ENCODE results near the gene RAP2B. TPM values are rescaled to one million over a fixed set of nuclear protein-coding genes. Genes with fewer than 3 reads are reported as not detected.

RAP2B gene
- total RNA-seq, 4 donors from 2014 or later = 1.5 to 2.0 (median 1.7) TPM

DNA sequence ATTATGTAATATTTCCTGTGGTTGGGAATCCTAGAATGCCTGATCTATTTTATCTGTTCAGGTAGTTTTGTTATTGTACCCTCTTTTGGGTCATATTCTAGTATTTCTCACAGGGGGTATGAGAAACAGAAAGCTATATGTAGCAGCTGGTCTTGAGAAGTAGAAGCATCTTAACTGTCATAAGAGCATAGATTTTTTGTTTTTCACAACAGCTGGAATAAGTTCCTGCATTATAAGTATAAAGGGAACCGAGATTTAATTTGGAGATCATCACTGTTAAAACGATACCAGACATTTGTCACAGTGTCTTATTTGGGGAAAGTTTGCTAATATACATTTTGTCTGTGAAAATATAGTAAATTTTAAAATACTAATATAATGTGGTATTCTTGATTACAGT, 4.8 kb downstream of the RAP2B start:
- Histone ChIP-seq H3K27ac (no peak overlapping the region), H3K27me3 (no peaks in the 10 kb centered on the region), H3K36me3 (no peaks in the 10 kb centered on the region), H3K9me3 (no peaks in the 10 kb centered on the region), H3K4me1 (peaks cover 19% of the 10 kb centered on the region in 2 donors), H3K4me3 (no peak overlapping the region)
- TF ChIP-seq, protein P1, sequence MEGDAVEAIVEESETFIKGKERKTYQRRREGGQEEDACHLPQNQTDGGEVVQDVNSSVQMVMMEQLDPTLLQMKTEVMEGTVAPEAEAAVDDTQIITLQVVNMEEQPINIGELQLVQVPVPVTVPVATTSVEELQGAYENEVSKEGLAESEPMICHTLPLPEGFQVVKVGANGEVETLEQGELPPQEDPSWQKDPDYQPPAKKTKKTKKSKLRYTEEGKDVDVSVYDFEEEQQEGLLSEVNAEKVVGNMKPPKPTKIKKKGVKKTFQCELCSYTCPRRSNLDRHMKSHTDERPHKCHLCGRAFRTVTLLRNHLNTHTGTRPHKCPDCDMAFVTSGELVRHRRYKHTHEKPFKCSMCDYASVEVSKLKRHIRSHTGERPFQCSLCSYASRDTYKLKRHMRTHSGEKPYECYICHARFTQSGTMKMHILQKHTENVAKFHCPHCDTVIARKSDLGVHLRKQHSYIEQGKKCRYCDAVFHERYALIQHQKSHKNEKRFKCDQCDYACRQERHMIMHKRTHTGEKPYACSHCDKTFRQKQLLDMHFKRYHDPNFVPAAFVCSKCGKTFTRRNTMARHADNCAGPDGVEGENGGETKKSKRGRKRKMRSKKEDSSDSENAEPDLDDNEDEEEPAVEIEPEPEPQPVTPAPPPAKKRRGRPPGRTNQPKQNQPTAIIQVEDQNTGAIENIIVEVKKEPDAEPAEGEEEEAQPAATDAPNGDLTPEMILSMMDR (IDR thresholded peaks at IDR 0.05 in 4 of 5, conservative IDR thresholded peaks at IDR 0.05 in 1 of 5) = no peak
- no peak for TF ChIP-seq POLR2A (IDR thresholded peaks at IDR 0.05)
- intact Hi-C loops (cut with DNase I; ENCODE audit: low total_unique reads) = loop anchor here (10.0 kb wide), 1 partner anchor 1158 kb away; the partner anchor contains the start of gene DHX36
- in situ Hi-C loops (cut with MboI; ENCODE audit: low sequenced_read_pairs in 4 of 4) = no loop called here
- ATAC-seq = no peak
- no peak for DNase-seq

DNA sequence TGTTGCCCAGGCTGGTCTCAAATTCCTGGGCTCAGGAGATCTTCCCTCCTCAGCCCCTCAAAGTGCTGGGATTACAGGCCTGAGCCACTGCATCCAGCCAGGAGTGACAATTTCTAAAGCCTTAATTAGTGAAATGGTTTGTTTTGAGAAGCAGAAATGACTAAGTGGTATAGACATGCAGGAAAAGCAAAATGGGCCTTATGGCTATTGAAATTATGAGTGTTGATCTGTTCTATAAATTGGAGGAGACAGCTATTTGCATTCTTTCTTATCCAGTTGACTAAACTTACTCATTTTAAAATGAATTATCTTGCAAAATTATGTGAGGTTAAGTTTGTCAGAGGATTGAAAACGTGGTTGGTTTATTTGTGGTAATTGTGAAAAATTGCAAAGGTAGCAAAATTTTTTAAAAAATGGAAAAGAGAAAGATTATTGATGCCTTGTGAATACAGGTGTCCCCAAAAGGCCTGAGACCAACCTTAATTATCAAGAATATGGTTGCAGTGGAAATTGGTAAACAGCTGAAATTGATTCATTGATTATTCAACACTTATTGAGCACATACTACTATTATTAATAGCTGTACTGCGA, 7.9 kb downstream of the RAP2B start:
- Histone ChIP-seq H3K27ac (no peak overlapping the region), H3K27me3 (no peaks in the 10 kb centered on the region), H3K36me3 (no peaks in the 10 kb centered on the region), H3K4me1 (peaks cover 4 to 5% of the 10 kb centered on the region in 2 donors), H3K9me3 (no peaks in the 10 kb centered on the region), H3K4me3 (no peak overlapping the region)
- DNase-seq (no peak), ATAC-seq (no peak)
- TF ChIP-seq, protein P1 (IDR thresholded peaks at IDR 0.05 in 4 of 5, conservative IDR thresholded peaks at IDR 0.05 in 1 of 5) = no peak
- no peak for TF ChIP-seq POLR2A (IDR thresholded peaks at IDR 0.05)
- intact Hi-C loops (cut with DNase I; ENCODE audit: low total_unique reads) (loop anchor here (10.0 kb wide), 1 partner anchor 1155 kb away; the partner anchor contains the start of gene DHX36), in situ Hi-C loops (cut with MboI; ENCODE audit: low sequenced_read_pairs in 4 of 4) (no loop called here)

DNA sequence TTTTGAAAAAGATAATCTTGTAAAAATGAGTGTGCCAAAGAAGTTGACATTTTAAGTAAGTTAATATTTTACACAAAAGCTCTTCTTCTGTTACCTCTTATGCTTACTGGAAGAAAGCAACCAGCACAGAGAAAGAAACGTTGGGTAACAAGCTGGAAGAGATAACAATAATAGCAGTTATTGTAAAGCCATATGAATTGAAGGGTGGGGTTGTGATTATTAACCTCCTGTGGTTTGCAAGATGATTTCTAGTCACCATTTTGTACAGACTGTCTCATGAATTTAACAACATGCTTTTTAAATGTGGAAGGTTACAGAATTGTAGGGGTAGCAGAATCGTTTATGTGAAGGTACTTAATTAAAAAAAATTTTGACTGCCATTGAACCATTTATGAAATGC, 9.2 kb downstream of the RAP2B start:
- in situ Hi-C loops (cut with MboI; ENCODE audit: low sequenced_read_pairs in 4 of 4) = no loop called here
- intact Hi-C loops (cut with DNase I; ENCODE audit: low total_unique reads) = no loop called here
- no peak for ATAC-seq

DNA sequence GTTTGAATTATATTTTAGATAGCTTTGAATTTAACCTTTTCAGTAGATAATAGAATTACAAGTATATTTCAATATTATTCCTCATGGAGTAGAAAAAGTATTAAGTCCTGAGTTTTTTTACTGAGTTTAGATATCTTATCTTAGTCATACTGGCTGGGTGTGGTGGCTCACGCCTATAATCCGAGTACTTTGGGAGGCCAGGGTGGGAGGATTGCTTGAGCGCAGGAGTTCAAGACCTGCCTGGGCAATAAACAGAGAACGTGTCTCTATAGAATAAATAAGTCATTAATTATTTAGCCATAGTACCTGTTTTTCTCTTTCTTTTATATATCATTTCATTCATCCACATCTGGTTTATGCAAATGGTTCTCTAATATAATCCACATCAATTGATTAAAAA, 9.9 kb downstream of the RAP2B start:
- Histone ChIP-seq H3K27ac (no peak overlapping the region), H3K4me1 (no peaks in the 10 kb centered on the region), H3K4me3 (no peak overlapping the region), H3K9me3 (no peaks in the 10 kb centered on the region), H3K27me3 (no peaks in the 10 kb centered on the region), H3K36me3 (no peaks in the 10 kb centered on the region)
- ATAC-seq (no peak), DNase-seq (no peak)
- intact Hi-C loops (cut with DNase I; ENCODE audit: low total_unique reads) (no loop called here), in situ Hi-C loops (cut with MboI; ENCODE audit: low sequenced_read_pairs in 4 of 4) (no loop called here)
- TF ChIP-seq, protein P1 (IDR thresholded peaks at IDR 0.05 in 4 of 5, conservative IDR thresholded peaks at IDR 0.05 in 1 of 5) = no peak
- TF ChIP-seq POLR2A (IDR thresholded peaks at IDR 0.05) = no peak

More for the DNA sequence above, 9.2 kb downstream of the RAP2B start:
- Histone ChIP-seq H3K4me1 (no peaks in the 10 kb centered on the region), H3K36me3 (no peaks in the 10 kb centered on the region), H3K4me3 (no peak overlapping the region), H3K27me3 (no peaks in the 10 kb centered on the region), H3K27ac (no peak overlapping the region), H3K9me3 (no peaks in the 10 kb centered on the region)
- no peak for DNase-seq
- TF ChIP-seq, protein P1 (IDR thresholded peaks at IDR 0.05 in 4 of 5, conservative IDR thresholded peaks at IDR 0.05 in 1 of 5) = no peak
- TF ChIP-seq POLR2A (IDR thresholded peaks at IDR 0.05) = no peak

Measured in gastrocnemius medialis (tissue), 4 donors.